ENCODE data around the gene TMEM62. TPM values are rescaled to one million over a fixed set of nuclear protein-coding genes. Genes with fewer than 3 reads are reported as not detected.

Gene TMEM62
- total and polyA plus RNA-seq, 9 of the 15 experiments (the other 6 are each of a cell fraction or from before 2014, with no cell fraction given) = 4.4 to 16.6 (median 11.1) TPM

GRCh38 chr15:43093026-43093425 lies 40.4 kb upstream of the TMEM62 start:
- Histone ChIP-seq H2AFZ (ENCODE audit: low read depth, low read length) (no peak overlapping the region), H3K27me3 (ENCODE audit: control insufficient read depth in 2 of 2, insufficient read depth in 2 of 2, low read length in 2 of 2) (no peaks in the 10 kb centered on the region), H3K9me1 (ENCODE audit: control insufficient read depth, insufficient read depth, low read length) (no peaks in the 10 kb centered on the region), H3K27ac (ENCODE audit: extremely low read depth, low read depth, low read length) (no peak overlapping the region), H3K4me2 (ENCODE audit: insufficient read depth, low read length) (no peak overlapping the region), H4K20me1 (replicated peaks; ENCODE audit: control insufficient read depth, insufficient read depth, low read length) (no peaks in the 10 kb centered on the region), H3K79me2 (ENCODE audit: control insufficient read depth, insufficient read depth, low read length) (peaks cover 80% of the 10 kb centered on the region), H3K9me3 (replicated peaks; ENCODE audit: control insufficient read depth, insufficient read depth, low read depth, low read length) (no peaks in the 10 kb centered on the region), H3K36me3 (ENCODE audit: control insufficient read depth, insufficient read depth, low read length) (peaks cover 42% of the 10 kb centered on the region), H3K4me3 (no peak overlapping the region), H3K9ac (ENCODE audit: insufficient read depth in 1 of 2, low read depth in 2 of 2, low read length in 2 of 2) (no peak overlapping the region), H3K4me1 (replicated peaks in 1 of 2; ENCODE audit: control insufficient read depth in 2 of 2, insufficient read depth in 2 of 2, low read length in 2 of 2) (peaks cover 11 to 26% of the 10 kb centered on the region in 2 experiments)
- no peak for FAIRE-seq
- no TSS peak for BruUV-seq (replicated peaks)
- POLR2A ChIA-PET = interaction anchor here (0.8 to 1.4 kb wide), 2 partner anchors 12 to 46 kb away, joined by 3 read pairs; no protein-coding TSS in a partner anchor
- ATAC-seq = no peak
- intact Hi-C loops (cut with micrococcal nuclease) (no loop called here), in situ Hi-C loops (cut with MboI) (no loop called here)
- WGBS (ENCODE audit: insufficient coverage, low coverage, missing lambda C conversion rate) = 92% methylated on average over 1 of the region's 1 CpG
- CTCF ChIA-PET (ENCODE audit: low intra/inter-chr PET ratio) = no interaction called here
- no peak for DNase-seq (ENCODE audit: extremely low read depth in 1 of 4, low spot score in 3 of 4)
- TF ChIP-seq, protein P1, sequence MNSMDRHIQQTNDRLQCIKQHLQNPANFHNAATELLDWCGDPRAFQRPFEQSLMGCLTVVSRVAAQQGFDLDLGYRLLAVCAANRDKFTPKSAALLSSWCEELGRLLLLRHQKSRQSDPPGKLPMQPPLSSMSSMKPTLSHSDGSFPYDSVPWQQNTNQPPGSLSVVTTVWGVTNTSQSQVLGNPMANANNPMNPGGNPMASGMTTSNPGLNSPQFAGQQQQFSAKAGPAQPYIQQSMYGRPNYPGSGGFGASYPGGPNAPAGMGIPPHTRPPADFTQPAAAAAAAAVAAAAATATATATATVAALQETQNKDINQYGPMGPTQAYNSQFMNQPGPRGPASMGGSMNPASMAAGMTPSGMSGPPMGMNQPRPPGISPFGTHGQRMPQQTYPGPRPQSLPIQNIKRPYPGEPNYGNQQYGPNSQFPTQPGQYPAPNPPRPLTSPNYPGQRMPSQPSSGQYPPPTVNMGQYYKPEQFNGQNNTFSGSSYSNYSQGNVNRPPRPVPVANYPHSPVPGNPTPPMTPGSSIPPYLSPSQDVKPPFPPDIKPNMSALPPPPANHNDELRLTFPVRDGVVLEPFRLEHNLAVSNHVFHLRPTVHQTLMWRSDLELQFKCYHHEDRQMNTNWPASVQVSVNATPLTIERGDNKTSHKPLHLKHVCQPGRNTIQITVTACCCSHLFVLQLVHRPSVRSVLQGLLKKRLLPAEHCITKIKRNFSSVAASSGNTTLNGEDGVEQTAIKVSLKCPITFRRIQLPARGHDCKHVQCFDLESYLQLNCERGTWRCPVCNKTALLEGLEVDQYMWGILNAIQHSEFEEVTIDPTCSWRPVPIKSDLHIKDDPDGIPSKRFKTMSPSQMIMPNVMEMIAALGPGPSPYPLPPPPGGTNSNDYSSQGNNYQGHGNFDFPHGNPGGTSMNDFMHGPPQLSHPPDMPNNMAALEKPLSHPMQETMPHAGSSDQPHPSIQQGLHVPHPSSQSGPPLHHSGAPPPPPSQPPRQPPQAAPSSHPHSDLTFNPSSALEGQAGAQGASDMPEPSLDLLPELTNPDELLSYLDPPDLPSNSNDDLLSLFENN (IDR thresholded peaks at IDR 0.05; ENCODE audit: low read depth in 2 of 2, low read length in 2 of 2) = no peak
- TF ChIP-seq MYC (IDR thresholded peaks at IDR 0.05; ENCODE audit: low read depth, low read length) (no peak), MYC (CRISPR knock-in tag; IDR thresholded peaks at IDR 0.05; ENCODE audit: borderline replicate concordance, low read depth) (no peak), CLOCK (CRISPR knock-in tag; IDR thresholded peaks at IDR 0.05; ENCODE audit: borderline replicate concordance) (no peak), NFRKB (IDR thresholded peaks at IDR 0.05; ENCODE audit: low read depth) (no peak), ZNF174 (CRISPR knock-in tag; IDR thresholded peaks at IDR 0.05) (no peak), HDAC6 (IDR thresholded peaks at IDR 0.05; ENCODE audit: low read depth, low read length) (no peak), KLF10 (CRISPR knock-in tag; IDR thresholded peaks at IDR 0.05) (no peak), ZNF639 (CRISPR knock-in tag; conservative IDR thresholded peaks at IDR 0.05 in 1 of 2, IDR thresholded peaks at IDR 0.05 in 1 of 2) (no peak), ATF1 (CRISPR knock-in tag; IDR thresholded peaks at IDR 0.05) (no peak), ATF1 (tag; IDR thresholded peaks at IDR 0.05) (no peak)
- TF ChIP-seq, protein P2, sequence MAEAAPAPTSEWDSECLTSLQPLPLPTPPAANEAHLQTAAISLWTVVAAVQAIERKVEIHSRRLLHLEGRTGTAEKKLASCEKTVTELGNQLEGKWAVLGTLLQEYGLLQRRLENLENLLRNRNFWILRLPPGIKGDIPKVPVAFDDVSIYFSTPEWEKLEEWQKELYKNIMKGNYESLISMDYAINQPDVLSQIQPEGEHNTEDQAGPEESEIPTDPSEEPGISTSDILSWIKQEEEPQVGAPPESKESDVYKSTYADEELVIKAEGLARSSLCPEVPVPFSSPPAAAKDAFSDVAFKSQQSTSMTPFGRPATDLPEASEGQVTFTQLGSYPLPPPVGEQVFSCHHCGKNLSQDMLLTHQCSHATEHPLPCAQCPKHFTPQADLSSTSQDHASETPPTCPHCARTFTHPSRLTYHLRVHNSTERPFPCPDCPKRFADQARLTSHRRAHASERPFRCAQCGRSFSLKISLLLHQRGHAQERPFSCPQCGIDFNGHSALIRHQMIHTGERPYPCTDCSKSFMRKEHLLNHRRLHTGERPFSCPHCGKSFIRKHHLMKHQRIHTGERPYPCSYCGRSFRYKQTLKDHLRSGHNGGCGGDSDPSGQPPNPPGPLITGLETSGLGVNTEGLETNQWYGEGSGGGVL (CRISPR knock-in tag; IDR thresholded peaks at IDR 0.05) = no peak

Measured in K562 (cell line).